AG04449 (cell line): Measurements from ENCODE around the gene ZC3H8.
"Not testable (repeated sequence)": the region's sequence is repeated elsewhere in the genome, so short reads cannot be mapped to it uniquely, and the experiment has no call there.

ENCODE experiments used
- CTCF ChIA-PET: fragments of 350-600 bp; formaldehyde crosslinking; extraction: SDS; loops from one replicate; lab custom pipeline; 2021; ENCODE audit warnings: antibody characterized with exemption; lab: Yijun Ruan, JAX
- POLR2A ChIA-PET: fragments of 400-600, 350-600 bp; formaldehyde crosslinking; extraction: SDS; loops from one replicate; lab custom pipeline; 2020; ENCODE audit warnings: antibody characterized with exemption, inconsistent platforms; lab: Yijun Ruan, JAX
- DNase-seq: peaks from one replicate; pipeline ENCODE4 v3.0.0-alpha.2; 2010; ENCODE audit warnings: low read depth, low spot score
- H3K4me3 ChIP-seq: 2 replicates; pipeline ENCODE4 v1.5.1; 2011; ENCODE audit warnings: low read depth, mild to moderate bottlenecking, control low read depth, low read length
- TF ChIP-seq, protein P1 (sequence below): IDR thresholded peaks from one replicate; pipeline ENCODE4 v1.5.1; 2011; ENCODE audit warnings: mild to moderate bottlenecking, moderate library complexity, low read length, control low read depth, inconsistent platforms; ENCODE audit not compliant: insufficient read depth; ENCODE audit errors: missing control alignments

The ZC3H8 gene

DNA sequence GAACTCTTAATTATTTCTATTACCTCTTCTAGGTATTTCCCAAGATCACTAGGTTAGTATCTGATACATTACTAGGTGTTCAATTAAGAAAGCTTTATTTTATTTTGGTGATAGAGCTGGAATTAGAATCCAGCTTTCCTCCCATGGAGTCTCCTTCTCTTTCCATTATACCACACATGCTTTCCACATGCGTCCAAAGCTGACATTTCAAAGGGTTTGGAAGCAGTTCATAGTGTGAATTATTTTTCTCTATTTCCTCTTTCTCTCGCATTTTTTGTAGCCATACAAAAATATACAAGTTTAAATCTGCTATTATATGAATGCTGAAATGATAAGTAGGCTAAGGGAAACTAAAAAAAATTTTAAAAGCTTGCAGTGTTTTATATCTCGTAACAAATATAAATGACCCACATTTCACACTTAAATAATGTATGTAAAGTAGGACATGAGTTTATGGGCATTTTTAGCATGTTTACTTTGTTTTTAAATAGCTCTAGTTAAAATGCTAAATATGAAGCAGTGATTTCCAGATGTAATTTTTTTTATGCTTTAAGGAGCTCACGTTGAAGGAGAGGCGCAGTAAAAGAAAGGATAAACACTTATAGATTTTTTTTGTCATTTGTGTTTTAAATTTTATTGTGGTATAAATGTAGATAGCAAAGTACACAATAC is 40.7 kb upstream of the ZC3H8 start:
- ChIA-PET CTCF (interaction anchor here (1.4 to 1.6 kb wide), 3 partner anchors 17 to 174 kb away, joined by 3 to 5 read pairs (median 3); no protein-coding TSS in a partner anchor), POLR2A (no interaction called here)
- TF ChIP-seq, protein P1, sequence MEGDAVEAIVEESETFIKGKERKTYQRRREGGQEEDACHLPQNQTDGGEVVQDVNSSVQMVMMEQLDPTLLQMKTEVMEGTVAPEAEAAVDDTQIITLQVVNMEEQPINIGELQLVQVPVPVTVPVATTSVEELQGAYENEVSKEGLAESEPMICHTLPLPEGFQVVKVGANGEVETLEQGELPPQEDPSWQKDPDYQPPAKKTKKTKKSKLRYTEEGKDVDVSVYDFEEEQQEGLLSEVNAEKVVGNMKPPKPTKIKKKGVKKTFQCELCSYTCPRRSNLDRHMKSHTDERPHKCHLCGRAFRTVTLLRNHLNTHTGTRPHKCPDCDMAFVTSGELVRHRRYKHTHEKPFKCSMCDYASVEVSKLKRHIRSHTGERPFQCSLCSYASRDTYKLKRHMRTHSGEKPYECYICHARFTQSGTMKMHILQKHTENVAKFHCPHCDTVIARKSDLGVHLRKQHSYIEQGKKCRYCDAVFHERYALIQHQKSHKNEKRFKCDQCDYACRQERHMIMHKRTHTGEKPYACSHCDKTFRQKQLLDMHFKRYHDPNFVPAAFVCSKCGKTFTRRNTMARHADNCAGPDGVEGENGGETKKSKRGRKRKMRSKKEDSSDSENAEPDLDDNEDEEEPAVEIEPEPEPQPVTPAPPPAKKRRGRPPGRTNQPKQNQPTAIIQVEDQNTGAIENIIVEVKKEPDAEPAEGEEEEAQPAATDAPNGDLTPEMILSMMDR = no peak
- no peak for DNase-seq
- no peak overlapping the region for H3K4me3 ChIP-seq

DNA sequence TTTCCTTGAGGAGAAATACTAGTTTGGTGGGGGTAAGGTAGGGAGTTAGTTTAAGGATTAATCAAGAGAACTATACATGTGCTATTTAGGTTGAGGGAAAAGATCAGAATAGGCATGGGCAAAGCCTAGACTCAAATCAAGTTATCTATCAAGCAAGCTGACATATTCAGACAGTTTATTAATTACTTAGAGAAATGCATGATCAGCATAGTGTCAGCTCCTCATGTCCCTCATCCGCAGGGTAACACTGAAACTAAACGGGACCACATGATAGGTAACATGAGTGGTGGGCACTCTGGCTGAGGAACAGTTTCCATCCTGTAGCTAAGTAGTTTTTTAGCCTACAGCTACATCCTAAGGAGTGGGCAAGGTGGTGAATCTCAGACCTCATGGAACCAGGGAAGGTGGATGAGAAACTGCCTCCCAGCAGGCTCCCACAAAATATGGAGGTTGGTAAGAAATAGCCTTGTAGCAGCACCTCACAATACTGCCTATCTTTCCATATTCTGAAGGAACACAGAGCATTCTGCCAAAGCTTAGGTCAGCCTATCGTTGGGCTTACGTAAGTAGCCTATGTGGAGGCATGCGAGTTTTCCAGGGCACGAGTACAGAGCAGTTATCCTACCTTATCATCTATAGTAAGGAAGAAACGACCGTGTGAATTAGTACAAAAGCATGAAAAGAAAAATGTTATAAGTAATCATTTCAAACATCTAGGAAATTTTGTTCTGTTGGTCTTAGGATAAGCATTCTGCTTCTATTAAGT is 39.0 kb upstream of the ZC3H8 start:
- no peak overlapping the region for H3K4me3 ChIP-seq
- CTCF ChIA-PET = interaction anchor here (1.5 kb wide), 1 partner anchor 172 kb away, joined by 3 read pairs; no protein-coding TSS in a partner anchor
- no peak for DNase-seq
- POLR2A ChIA-PET = no interaction called here
- TF ChIP-seq, protein P1 = no peak

DNA sequence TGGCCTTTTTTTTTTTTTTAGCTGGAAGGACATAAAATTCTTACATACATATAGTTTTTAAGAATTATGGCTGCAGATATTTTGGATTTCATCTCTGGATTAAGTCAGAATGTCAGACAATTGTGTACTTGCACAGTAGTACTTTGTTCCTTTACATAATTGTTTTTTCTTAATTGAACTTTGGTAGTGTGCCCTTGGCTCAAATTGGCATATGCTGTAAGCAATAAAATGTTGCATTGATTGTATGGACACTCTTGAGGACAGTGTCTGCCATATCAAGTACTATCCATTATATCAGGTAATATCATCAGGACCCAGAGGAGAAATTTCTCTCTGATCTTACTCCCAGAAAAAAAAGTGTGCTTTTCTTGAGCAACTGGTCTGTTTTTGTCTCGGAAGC is 35.8 kb upstream of the ZC3H8 start:
- CTCF ChIA-PET = interaction anchor here (1.2 kb wide), 1 partner anchor 31 kb away, joined by 3 read pairs; no protein-coding TSS in a partner anchor

DNA sequence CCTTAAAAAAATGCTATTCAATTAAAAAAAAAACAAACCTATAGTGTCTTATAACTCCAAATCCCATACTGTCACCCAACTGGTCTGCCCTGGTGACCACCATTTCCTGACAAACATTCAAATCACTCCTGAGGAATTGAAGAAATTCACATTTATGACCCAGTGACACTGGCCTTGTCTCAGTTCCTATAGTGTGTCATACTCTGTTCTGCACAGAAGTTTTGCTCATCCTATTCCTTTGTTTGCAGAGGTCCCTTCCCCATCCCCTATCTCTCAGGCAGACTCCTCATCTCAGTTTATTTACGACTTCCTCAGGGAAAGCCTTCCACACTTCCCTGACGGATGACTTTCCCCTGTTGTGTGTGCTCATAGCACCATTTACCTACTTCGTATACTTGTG is 35.2 kb upstream of the ZC3H8 start:
- TF ChIP-seq, protein P1 = no peak
- ChIA-PET CTCF (no interaction called here), POLR2A (no interaction called here)
- no peak overlapping the region for H3K4me3 ChIP-seq
- no peak for DNase-seq

More for the DNA sequence above, 35.8 kb upstream of the ZC3H8 start:
- no peak for DNase-seq
- TF ChIP-seq, protein P1 = no peak
- POLR2A ChIA-PET = no interaction called here
- no peak overlapping the region for H3K4me3 ChIP-seq

DNA sequence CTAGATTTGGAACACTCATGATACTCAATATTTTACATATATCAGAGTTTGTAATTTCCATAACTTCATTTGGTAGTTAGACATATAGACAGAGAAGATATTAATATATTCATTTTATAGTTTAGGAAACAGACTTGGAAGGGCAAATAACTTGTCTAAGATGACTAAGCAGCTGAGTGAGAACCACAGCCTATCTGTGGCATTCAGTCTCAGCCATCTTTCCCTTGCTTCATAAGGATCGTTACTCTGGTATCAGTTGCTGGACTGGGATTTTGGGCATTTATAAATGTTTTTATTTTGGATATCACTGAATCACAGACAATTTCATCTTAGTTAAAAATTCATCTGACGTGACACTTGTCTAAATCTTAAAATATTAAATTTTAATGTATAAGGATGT is 28.7 kb upstream of the ZC3H8 start:
- POLR2A ChIA-PET, DNase-seq, CTCF ChIA-PET, H3K4me3 ChIP-seq: not testable (repeated sequence)

DNA sequence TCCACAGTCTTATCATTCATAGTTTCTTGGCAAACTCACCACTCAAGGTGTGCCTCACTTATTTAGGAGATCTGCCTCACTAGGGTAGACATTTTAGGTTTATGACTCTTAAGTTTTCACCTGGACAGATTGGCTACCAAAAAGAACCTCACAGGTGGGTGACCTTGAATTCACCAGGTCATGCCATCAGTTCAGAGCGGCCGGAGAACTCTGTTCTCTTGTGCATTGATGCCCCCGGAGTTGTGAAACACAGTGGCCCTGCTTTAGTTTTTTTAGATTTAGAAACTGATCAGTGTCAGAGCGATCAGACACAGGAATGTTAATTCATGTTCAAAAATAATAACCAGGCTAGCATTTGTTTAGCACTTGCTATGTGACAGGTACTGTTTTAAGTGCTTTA is 27.2 kb upstream of the ZC3H8 start:
- CTCF ChIA-PET, DNase-seq, H3K4me3 ChIP-seq, POLR2A ChIA-PET: not testable (repeated sequence)

DNA sequence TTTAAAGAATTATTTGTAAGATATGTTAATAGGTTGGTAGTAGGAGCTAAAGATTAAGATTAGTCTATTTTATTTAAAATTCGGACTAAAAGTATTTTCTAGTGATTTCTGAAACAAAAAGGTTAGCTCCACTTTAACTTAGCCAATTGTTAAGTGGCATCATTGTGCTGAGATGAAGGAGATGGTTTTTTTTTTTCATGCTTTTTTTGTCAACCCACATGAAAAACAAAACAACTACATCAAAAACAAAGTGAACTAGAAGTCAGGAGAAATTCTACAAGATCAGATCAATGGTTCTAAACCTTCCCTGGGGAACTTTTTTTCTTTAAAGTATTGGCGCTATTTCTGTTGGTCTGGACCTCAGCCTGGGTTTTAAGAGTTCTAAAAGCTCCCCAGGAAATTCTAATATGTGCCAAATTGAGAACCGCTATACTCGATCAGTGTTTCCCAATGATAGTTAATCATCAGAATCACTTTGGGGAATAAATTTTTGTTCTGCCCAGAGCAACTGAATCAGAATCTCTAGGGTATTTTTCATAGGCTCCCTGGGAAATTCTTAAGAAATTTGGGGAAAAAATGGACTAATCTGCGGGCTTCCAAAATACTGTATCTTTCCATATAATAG is 22.9 kb upstream of the ZC3H8 start:
- ChIA-PET CTCF (interaction anchor here (0.7 to 0.8 kb wide), 2 partner anchors 17 to 18 kb away, joined by 3 read pairs; no protein-coding TSS in a partner anchor), POLR2A (no interaction called here)
- TF ChIP-seq, protein P1 = no peak
- no peak for DNase-seq
- H3K4me3 ChIP-seq = no peak overlapping the region
